OCI-LY7 (cell line): Measurements from ENCODE around the gene TFPT.

ENCODE experiments used
- CTCF ChIP-seq: fragments of 200-600 bp; sonication (generic); conservative IDR thresholded peaks from 2 replicates; pipeline ENCODE4 v1.5.1; 2014; ENCODE audit warnings: mild to moderate bottlenecking, antibody characterized with exemption, low read length, moderate library complexity, mixed read lengths
- EZH2phosphoT487 ChIP-seq: fragments of 200-600 bp; sonication (generic); IDR thresholded peaks from 2 replicates; pipeline ENCODE4 v1.6.1; 2018; ENCODE audit warnings: low read depth, borderline replicate concordance, mild to moderate bottlenecking, mixed run types, antibody characterized with exemption, low read length, moderate library complexity, mixed read lengths

- TF ChIP-seq CTCF (no peak), EZH2phosphoT487 (no peak)
These were observed 9.7 kb downstream of the TFPT start for GRCh38 chr19:54105796-54106195.
